Neuron (in vitro differentiated cells): ENCODE measurements around the gene CNTNAP2.
"Not testable (repeated sequence)": the region's sequence is repeated elsewhere in the genome, so short reads cannot be mapped to it uniquely, and the experiment has no call there.

Experiments
- H2AFZ ChIP-seq: one replicate; pipeline ENCODE4 v1.6.1; 2013; ENCODE audit warnings: low read depth, mild to moderate bottlenecking, inconsistent platforms, low read length, moderate library complexity
- H3K27me3 ChIP-seq: one replicate; pipeline ENCODE4 v1.6.1; 2013; ENCODE audit warnings: low read length; ENCODE audit not compliant: insufficient read depth
- H3K36me3 ChIP-seq: one replicate; pipeline ENCODE4 v1.6.1; 2013; ENCODE audit warnings: low read length; ENCODE audit not compliant: insufficient read depth
- H3K4me1 ChIP-seq: one replicate; pipeline ENCODE4 v1.6.1; 2013; ENCODE audit warnings: low read length; ENCODE audit not compliant: insufficient read depth
- H3K4me3 ChIP-seq: 2 replicates; pipeline ENCODE4 v1.5.1; 2013; ENCODE audit warnings: mild to moderate bottlenecking, low read length, moderate library complexity
- H3K9me3 ChIP-seq: one replicate; pipeline ENCODE4 v1.6.1; 2013; ENCODE audit warnings: low read length

Gene CNTNAP2

DNA sequence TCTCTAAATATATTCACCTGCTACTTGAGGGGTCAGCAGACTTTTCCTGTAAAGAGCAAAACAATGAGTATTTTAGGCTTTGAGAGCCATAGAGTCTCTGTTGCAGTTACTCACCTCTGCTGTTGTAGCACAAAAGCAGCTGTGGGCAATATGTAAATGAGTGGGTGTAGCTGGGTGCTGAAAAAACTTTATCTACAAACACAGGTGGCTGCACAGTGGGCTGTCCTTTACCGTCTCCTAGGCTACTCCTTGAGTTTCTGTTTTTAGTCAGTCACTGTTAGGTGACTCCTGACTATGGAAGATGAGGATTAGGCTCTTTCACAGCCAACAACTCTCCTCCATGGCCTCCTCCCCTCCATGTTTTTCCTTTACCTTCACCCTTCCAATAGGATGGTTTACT is 2187.9 kb downstream of the CNTNAP2 start:
- no peaks in the 10 kb centered on the region for H3K36me3 ChIP-seq
- H2AFZ ChIP-seq, result no peak overlapping the region
- no peak overlapping the region for H3K4me3 ChIP-seq
- H3K4me1 ChIP-seq, result no peaks in the 10 kb centered on the region
- H3K27me3 ChIP-seq, result no peaks in the 10 kb centered on the region
- no peaks in the 10 kb centered on the region for H3K9me3 ChIP-seq

DNA sequence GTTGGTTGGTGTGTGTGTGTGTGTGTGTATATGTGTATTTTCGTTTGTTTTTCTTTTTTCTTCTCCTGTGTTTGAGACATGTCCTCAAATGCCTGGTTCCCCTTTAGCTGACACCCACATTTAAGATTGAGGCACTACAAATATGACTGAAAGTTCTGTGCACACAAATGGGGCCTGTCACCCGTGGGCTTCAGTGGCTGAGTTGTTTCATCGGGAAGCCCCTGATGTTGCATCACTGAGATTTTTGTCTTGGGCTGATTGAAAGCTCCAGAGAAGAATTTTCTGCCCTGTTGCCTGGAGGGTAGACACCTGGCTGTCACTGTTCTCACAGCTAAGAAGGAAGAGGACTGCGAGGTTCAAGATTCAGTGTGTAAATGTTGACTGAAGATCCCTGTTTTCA is 2190.2 kb downstream of the CNTNAP2 start:
- H3K4me3 ChIP-seq, result no peak overlapping the region
- H3K4me1 ChIP-seq, result no peaks in the 10 kb centered on the region
- no peaks in the 10 kb centered on the region for H3K27me3 ChIP-seq
- H2AFZ ChIP-seq, result no peak overlapping the region
- no peaks in the 10 kb centered on the region for H3K9me3 ChIP-seq
- H3K36me3 ChIP-seq, result no peaks in the 10 kb centered on the region

DNA sequence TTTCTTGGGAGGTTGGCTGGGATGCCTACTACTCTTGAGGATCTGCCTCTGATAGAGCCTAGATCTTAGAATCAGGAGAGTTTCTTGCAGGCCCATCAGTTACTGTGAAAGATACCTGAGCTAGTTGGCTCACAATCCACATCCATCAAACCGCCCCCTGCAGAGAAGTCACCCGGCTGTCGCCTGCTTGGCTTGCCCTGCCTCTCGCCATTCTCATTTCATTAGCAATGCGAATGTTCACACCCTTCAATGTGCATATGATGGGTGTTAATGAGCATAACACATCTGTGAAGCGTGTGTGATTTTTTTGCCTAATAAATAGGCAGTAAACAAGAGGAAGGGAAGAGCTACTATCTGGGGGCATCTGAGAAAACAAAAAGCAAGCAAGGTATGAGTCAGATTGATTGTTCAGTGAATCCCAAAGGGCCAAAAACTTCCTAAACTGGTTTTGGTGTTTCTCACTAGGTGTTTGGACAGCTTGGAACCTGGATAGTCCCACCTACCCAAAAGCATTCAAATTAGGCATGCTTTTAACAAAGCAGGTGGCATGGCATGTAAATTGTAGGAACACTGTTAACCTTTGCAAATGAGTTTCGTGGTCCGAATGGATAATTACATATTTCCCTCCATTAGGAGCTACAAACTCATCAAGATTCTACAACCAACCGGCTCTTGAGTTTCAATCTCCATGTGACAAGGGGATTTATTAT is 2201.7 kb downstream of the CNTNAP2 start:
- H3K36me3 ChIP-seq, result no peaks in the 10 kb centered on the region

DNA sequence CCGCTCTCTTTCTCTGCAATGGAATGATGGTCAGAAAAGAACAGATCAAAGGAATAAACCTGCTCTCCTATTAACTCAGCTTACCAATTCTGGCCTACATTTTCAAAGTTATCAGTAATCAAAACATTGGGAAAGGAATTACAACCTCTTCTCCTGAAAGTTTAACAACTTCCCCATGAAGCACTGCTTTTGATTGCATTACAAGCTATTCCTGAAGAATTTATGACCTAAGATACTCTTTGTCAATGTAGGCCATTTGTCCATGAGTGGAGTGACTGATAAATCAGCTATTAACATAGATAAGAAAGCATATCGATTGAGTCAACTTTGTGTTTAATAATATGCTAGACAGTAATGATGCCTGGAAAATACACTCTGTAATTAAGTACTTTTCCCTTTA is 2202.2 kb downstream of the CNTNAP2 start:
- peaks cover 4% of the 10 kb centered on the region for H3K4me1 ChIP-seq
- H3K27me3 ChIP-seq, result no peaks in the 10 kb centered on the region
- no peaks in the 10 kb centered on the region for H3K9me3 ChIP-seq

More for the DNA sequence above, 2201.7 kb downstream of the CNTNAP2 start:
- Histone ChIP-seq H3K4me1 (peaks cover 4% of the 10 kb centered on the region), H3K27me3 (no peaks in the 10 kb centered on the region), H3K4me3 (no peak overlapping the region), H3K9me3 (no peaks in the 10 kb centered on the region), H2AFZ (no peak overlapping the region)

DNA sequence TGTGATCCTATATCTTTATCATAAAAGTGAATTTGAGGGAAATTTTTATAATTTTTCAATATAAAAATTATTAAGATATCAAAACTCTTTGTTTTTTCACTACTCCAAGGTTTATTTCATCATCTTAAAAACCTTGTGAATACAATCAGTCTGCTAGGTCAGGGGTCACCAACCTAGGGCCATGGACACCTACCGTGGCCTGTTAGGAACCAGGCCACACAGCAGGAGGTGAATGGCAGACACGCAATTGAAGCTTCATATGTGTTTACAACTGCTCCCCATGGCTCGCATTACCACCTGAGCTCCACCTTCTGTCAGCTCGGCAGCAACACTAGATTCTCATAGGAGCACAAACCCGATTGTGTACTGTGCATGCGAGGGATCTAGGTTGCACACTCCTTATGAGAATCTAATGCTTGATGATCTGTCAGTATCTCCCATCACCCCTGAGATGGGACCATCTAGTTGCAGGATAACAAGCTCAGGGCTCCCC is 2202.8 kb downstream of the CNTNAP2 start:
- H2AFZ ChIP-seq, result no peak overlapping the region
- H3K4me3 ChIP-seq, result no peak overlapping the region
- H3K27me3 ChIP-seq, result no peaks in the 10 kb centered on the region
- peaks cover 4% of the 10 kb centered on the region for H3K4me1 ChIP-seq
- no peaks in the 10 kb centered on the region for H3K36me3 ChIP-seq
- no peaks in the 10 kb centered on the region for H3K9me3 ChIP-seq

More for the DNA sequence above, 2202.2 kb downstream of the CNTNAP2 start:
- Histone ChIP-seq H2AFZ (no peak overlapping the region), H3K4me3 (no peak overlapping the region), H3K36me3 (no peaks in the 10 kb centered on the region)

DNA sequence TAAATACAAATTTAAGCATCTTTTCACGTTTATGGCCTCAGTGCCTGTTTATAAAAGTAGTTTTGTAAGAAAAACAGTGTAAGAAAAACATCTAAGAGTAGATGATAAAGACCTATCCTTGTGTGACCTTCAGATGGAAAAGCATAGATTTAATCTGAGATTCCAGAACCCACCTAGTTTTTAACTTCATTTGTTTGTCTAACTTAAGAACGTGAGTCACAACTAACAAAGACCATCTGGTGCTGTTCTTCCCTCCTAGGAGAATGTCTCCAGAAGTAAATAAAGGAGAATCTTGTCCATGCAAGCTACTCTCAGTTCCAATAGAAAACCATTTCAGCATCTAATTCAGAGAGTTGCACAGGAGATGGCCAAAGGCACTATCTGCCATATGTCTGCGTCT is 2208.6 kb downstream of the CNTNAP2 start:
- Histone ChIP-seq H3K4me3 (no peak overlapping the region), H2AFZ (no peak overlapping the region), H3K36me3 (no peaks in the 10 kb centered on the region), H3K4me1 (no peaks in the 10 kb centered on the region), H3K27me3 (no peaks in the 10 kb centered on the region), H3K9me3 (peaks cover 3% of the 10 kb centered on the region)

DNA sequence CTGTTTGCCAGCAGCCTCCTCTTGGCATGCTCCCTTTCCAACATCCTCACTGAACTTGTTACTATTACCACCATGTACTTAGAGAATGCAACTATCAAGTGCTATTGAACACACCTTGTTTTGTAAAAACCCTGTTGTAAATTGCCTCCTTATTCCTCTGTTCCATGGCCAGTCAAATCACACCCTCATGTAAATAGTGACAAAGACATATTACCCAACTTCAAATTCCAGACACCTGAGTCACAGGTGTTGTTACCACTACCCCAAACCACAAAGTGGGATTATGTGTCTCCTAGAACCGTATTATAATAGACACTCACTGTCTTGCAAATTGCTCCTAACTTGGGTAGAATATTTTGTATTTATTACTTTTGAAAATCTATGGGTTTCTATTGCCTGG is 2210.8 kb downstream of the CNTNAP2 start:
- no peak overlapping the region for H2AFZ ChIP-seq
- no peaks in the 10 kb centered on the region for H3K27me3 ChIP-seq
- no peaks in the 10 kb centered on the region for H3K36me3 ChIP-seq
- H3K4me1 ChIP-seq, result no peaks in the 10 kb centered on the region
- H3K4me3 ChIP-seq, result no peak overlapping the region
- peaks cover 11% of the 10 kb centered on the region for H3K9me3 ChIP-seq

DNA sequence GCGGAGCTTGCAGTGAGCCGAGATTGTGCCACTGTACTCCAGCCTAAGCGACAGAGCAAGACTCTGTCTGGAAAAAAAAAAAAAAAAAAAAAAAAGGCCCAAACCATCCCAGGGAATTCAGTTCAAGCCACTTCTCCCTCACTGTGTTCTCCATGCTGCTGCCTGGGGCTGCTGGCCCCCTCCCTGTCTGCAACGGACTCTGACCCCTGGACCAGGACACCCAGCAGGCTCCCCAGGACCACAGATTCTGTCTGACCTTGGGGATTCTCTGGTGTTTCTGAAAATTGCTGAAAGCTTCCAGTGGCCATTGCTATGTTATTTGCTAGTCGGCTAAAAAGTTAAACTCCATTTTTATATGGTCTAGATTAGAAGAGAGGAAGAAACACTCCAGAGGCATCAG is 2212.3 kb downstream of the CNTNAP2 start:
- Histone ChIP-seq H3K4me1 (no peaks in the 10 kb centered on the region), H3K4me3 (no peak overlapping the region), H3K9me3 (peaks cover 11% of the 10 kb centered on the region), H3K27me3 (no peaks in the 10 kb centered on the region), H2AFZ (no peak overlapping the region), H3K36me3 (no peaks in the 10 kb centered on the region)

DNA sequence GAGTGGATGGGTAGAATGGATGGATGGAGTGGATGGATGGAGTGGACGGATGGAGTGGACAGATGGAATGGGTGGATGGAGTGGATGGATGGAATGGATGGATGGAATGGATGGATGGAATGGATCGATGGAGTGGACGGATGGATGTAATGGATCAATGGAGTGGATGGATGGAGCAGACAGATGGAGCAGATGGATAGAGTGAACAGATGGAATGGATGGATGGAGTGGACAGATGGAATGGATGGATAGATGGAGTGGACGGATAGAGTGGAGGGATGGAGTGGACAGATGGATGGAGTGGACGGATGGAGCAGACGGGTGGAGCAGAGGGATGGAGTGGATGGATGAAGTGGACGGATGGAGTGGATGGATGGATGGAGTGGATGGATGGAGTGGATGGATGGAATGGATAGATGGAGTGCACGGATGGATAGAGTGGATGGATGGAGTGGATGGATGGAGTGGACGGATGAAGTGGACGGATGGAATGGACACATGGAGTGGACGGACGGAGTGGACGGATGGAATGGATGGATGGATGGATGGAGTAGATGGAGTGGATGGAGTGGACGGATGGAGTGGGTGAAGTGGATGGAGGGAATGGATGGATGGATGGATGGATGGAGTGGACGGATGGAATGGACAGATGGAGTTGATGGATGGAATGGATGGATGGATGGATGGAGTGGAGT is 2213.7 kb downstream of the CNTNAP2 start:
- Histone ChIP-seq H3K36me3 (no peaks in the 10 kb centered on the region), H3K9me3 (peaks cover 11% of the 10 kb centered on the region), H2AFZ (no peak overlapping the region), H3K4me3 (no peak overlapping the region), H3K4me1 (peaks cover 6% of the 10 kb centered on the region), H3K27me3 (no peaks in the 10 kb centered on the region)

DNA sequence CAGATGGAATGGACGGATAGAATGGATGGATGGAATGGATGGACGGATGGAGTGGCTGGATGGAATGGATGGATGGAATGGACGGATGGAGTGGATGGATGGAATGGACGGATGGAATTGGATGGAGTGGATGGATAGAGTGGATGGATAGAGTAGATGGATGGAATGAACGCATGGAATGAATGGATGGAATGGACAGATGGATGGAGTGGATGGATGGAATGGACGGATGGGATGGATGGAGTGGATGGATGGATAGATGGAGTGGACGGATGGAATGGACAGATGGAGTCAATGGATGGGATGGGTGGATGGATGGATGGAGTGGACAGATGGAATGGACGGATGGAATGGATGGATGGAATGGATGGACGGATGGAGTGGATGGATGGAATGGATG is 2214.2 kb downstream of the CNTNAP2 start:
- H3K27me3 ChIP-seq, result no peaks in the 10 kb centered on the region
- peaks cover 11% of the 10 kb centered on the region for H3K9me3 ChIP-seq
- H3K36me3 ChIP-seq, result no peaks in the 10 kb centered on the region
- H3K4me1 ChIP-seq, result peaks cover 7% of the 10 kb centered on the region
- H2AFZ ChIP-seq, result no peak overlapping the region
- H3K4me3 ChIP-seq, result no peak overlapping the region

DNA sequence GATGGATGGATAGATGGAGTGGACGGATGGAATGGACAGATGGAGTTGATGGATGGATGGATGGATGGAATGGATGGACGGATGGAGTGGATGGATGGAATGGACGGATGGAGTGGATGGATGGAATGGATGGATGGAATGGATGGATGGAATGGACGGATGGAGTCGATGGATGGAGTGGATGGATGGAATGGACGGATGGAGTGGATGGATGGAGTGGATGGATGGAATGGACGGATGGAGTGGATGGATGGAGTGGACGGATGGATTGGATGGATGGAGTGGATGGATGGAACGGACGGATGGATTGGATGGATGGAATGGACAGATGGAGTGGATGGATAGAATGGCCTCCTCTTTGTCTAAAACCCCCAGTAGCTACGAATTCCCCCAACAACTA is 2214.9 kb downstream of the CNTNAP2 start:
- not testable (repeated sequence) for H3K27me3 ChIP-seq, H2AFZ ChIP-seq, H3K36me3 ChIP-seq, H3K4me3 ChIP-seq, H3K4me1 ChIP-seq
- peaks cover 11% of the 10 kb centered on the region for H3K9me3 ChIP-seq

DNA sequence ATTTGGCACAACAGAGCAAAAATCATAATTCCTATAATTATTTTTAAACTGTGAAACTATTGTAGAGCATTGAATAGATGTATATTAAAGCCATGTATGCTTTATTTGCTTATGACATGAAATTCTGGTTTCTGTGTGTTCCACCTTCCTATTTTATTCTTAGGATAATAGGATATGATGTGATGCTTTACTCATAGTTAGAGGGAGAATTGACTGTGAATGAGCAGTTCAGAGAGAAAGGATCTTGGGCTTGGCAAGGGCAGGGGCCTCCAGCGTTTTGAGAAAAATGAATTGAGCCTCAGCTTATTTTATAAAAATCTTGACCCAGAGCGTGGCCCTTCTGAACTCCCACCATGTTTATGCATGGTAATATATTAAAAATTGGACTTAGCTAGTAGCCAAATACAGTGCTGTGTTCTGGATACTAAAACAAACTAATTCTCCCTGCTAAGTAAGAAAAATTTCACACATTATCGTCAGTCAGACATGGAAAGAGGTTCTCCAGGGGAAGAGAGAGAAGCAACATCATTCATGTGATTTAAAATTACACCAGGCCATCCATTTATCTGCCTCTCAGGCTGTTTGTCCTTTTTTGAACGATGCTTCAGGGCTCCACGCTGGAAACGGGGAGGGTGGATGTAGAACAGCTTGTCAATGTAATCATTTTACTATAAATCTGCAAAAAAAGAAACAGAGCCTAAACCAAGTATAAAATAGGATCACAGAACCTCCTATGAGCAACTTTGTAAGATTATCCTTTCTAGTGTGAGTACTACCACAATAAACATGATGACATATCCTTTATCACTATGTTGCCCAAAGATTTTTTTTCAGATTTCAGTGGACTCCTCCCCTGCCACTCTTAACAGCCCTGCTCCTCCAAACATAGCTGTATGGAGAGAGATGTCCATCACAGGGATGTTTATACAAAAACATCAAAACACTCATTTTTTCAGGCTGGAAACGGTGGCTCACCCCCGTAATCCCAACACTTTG is 2215.9 kb downstream of the CNTNAP2 start:
- Histone ChIP-seq H3K36me3 (no peaks in the 10 kb centered on the region), H3K4me1 (peaks cover 7% of the 10 kb centered on the region), H3K9me3 (peaks cover 11% of the 10 kb centered on the region), H2AFZ (no peak overlapping the region), H3K27me3 (no peaks in the 10 kb centered on the region), H3K4me3 (no peak overlapping the region)
